ENCODE data around the gene IL31.

IL31 gene

DNA sequence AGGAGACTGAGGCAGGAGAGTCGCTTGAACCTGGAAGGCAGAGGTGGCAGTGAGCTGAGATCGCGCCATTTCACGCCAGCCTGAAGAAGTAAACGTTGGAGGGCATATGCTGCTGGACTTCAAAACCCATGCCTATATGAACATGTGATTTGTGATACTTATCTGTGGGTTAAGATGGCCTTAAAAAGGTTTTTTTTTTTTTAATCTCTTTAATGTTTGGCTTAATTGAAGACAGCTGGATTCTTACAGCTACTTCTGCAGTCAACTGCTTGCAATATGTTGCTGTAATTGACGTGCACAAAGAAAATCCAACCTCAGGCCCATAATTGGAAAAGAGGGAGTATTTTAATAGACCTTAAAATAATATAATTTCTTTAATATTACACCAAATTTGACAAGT is 28.0 kb upstream of the IL31 start:
- TF ChIP-seq, protein P1, sequence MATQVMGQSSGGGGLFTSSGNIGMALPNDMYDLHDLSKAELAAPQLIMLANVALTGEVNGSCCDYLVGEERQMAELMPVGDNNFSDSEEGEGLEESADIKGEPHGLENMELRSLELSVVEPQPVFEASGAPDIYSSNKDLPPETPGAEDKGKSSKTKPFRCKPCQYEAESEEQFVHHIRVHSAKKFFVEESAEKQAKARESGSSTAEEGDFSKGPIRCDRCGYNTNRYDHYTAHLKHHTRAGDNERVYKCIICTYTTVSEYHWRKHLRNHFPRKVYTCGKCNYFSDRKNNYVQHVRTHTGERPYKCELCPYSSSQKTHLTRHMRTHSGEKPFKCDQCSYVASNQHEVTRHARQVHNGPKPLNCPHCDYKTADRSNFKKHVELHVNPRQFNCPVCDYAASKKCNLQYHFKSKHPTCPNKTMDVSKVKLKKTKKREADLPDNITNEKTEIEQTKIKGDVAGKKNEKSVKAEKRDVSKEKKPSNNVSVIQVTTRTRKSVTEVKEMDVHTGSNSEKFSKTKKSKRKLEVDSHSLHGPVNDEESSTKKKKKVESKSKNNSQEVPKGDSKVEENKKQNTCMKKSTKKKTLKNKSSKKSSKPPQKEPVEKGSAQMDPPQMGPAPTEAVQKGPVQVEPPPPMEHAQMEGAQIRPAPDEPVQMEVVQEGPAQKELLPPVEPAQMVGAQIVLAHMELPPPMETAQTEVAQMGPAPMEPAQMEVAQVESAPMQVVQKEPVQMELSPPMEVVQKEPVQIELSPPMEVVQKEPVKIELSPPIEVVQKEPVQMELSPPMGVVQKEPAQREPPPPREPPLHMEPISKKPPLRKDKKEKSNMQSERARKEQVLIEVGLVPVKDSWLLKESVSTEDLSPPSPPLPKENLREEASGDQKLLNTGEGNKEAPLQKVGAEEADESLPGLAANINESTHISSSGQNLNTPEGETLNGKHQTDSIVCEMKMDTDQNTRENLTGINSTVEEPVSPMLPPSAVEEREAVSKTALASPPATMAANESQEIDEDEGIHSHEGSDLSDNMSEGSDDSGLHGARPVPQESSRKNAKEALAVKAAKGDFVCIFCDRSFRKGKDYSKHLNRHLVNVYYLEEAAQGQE (IDR thresholded peaks at IDR 0.05; ENCODE audit: insufficient read depth in 1 of 2, low read depth in 2 of 2, low read length in 2 of 2), result no peak
- TF ChIP-seq POLR2AphosphoS5 (IDR thresholded peaks at IDR 0.05; ENCODE audit: low read depth, low read length) (no peak), FOXP2 (optimal IDR thresholded peaks at IDR 0.05; ENCODE audit: borderline replicate concordance, extremely low read depth, extremely low read length, insufficient read depth) (no peak), SIN3A (IDR thresholded peaks at IDR 0.05; ENCODE audit: borderline replicate concordance, insufficient read depth, low read length) (no peak), TAF1 (IDR thresholded peaks at IDR 0.05; ENCODE audit: borderline replicate concordance, insufficient read depth, low read length) (no peak)

DNA sequence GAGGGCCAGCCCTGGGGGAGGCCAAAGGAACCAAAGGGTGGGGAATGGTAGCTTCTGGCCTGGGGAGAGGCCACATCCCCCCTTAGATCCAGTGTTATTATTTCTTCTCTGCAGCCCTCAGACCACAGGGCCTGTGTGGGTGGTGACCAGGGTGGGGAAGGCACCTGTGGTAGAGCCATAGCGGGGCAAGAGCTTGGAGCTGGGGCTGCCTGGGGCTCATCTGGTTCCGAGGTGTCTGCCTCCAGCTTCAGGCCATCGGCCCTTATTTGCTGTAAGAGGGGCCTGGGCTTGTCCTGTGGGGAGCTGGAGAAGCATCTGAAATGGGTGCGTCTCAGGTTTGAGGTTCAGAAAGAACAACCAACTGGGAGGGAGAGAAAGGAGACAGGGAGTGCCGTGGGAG is 27.4 kb upstream of the IL31 start:
- TF ChIP-seq, protein P1 (IDR thresholded peaks at IDR 0.05; ENCODE audit: insufficient read depth in 1 of 2, low read depth in 2 of 2, low read length in 2 of 2), result no peak
- no peak for TF ChIP-seq TAF1 (IDR thresholded peaks at IDR 0.05; ENCODE audit: borderline replicate concordance, insufficient read depth, low read length)

DNA sequence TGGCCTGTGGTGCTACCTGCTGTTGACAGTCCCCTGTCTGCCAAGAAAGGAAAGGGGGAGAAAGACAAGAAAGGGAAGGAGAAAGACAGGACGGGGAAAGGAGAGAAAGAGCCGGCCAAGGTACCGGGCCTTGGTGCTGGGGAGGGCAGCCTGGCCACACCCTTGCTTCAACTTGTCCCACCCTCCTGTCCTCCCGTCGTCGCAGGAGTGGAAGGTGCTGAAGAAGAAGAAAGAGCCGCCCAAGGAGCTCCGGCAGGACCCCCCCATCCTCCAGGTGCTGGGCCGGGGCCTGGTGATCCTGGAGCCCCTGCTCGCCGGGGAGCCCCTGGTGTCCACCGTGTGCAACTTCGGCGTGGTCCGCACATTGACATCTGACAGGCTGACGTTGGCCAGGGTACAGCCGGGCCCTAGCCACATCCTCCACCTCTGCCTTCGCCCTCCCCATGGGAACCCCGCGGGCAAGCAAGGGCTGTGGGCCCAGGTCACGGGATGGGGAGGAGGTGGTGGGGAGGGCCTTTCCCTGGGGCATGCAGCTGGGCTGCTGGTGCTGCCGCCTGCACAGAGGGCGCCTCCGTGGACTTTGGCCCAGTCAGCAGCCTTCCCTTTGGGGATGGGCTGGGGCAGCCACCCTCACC is 26.6 kb upstream of the IL31 start:
- TF ChIP-seq, protein P1 (IDR thresholded peaks at IDR 0.05; ENCODE audit: insufficient read depth in 1 of 2, low read depth in 2 of 2, low read length in 2 of 2), result no peak
- TF ChIP-seq SIN3A (IDR thresholded peaks at IDR 0.05; ENCODE audit: borderline replicate concordance, insufficient read depth, low read length) (no peak), FOXP2 (optimal IDR thresholded peaks at IDR 0.05; ENCODE audit: borderline replicate concordance, extremely low read depth, extremely low read length, insufficient read depth) (no peak), POLR2AphosphoS5 (IDR thresholded peaks at IDR 0.05; ENCODE audit: low read depth, low read length) (no peak), TAF1 (IDR thresholded peaks at IDR 0.05; ENCODE audit: borderline replicate concordance, insufficient read depth, low read length) (no peak)

DNA sequence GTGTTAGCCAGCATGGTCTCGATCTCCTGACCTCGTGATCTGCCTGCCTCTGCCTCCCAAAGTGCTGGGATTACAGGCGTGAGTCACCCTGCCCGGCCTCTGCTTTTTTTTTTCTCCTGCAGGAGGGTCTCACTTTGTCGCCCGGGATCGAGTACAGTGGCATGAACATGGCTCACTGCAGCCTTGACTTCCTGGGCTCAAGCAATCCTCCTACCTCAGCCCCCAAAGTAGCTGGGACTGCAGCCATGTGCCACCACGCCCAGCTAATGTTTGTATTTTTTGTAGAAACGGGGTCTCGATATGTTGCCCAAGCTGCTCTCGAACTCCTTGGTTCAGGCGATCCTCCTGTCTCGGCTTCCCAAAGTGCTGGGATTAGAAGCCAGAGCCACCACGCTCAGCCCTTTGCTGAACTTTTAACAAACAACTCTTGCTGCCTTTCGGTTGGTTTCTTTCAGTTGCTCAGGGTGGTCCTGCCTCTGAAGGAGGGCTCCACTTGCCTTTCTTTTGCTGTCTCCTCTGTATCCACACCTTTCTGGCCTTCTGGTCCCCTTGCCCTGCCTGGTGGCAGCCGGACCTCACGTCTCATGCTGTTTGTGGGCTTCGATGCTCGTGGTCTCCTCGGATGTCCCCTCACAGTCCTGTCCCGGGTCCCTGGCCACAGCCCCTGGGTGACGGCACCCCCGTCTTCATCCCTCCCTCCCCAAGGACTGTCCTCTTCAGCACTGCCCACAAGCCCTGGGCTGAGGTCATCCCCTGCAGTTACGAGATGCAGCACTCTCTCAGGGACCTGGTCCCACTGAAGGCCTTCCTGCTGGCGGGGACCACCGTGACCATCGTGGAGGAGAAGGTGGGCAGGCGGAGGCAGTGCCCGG is 25.7 kb upstream of the IL31 start:
- TF ChIP-seq TAF1 (IDR thresholded peaks at IDR 0.05; ENCODE audit: borderline replicate concordance, insufficient read depth, low read length), result no peak
- TF ChIP-seq SIN3A (IDR thresholded peaks at IDR 0.05; ENCODE audit: borderline replicate concordance, insufficient read depth, low read length), result no peak
- no peak for TF ChIP-seq POLR2AphosphoS5 (IDR thresholded peaks at IDR 0.05; ENCODE audit: low read depth, low read length)
- TF ChIP-seq, protein P1 (IDR thresholded peaks at IDR 0.05; ENCODE audit: insufficient read depth in 1 of 2, low read depth in 2 of 2, low read length in 2 of 2), result no peak
- no peak for TF ChIP-seq FOXP2 (optimal IDR thresholded peaks at IDR 0.05; ENCODE audit: borderline replicate concordance, extremely low read depth, extremely low read length, insufficient read depth)

All from PFSK-1 (cell line).